Sigmoid colon (tissue), 7 donors: ENCODE results near the gene RASGRP2. TPM values are rescaled to one million over a fixed set of nuclear protein-coding genes. Genes with fewer than 3 reads are reported as not detected.

Source experiments
- DNase-seq: peaks from one replicate; pipeline ENCODE4 v3.0.0-alpha.2; 2019
- H3K27ac ChIP-seq, 4 donors: fragments of 200-600 bp; sonication (generic); one replicate each; pipeline ENCODE4 v1.5.1; 2016 to 2019; ENCODE audit warnings: mild to moderate bottlenecking in 1 of 4
- H3K27me3 ChIP-seq, 3 donors: fragments of 200-600 bp; sonication (generic); one replicate each; pipeline ENCODE4 v1.5.1; 2019; ENCODE audit warnings: mild to moderate bottlenecking in 1 of 3
- H3K36me3 ChIP-seq, 4 donors: fragments of 200-600 bp; sonication (generic); one replicate each; pipeline ENCODE4 v1.5.1; 2016 to 2019
- H3K4me1 ChIP-seq, 4 donors: fragments of 200-600 bp; sonication (generic); one replicate each; pipeline ENCODE4 v1.5.1; 2017 to 2019
- H3K4me3 ChIP-seq, 4 donors: fragments of 200-600 bp; sonication (generic); one replicate each; pipeline ENCODE4 v1.5.1; 2017 to 2019; ENCODE audit warnings: mild to moderate bottlenecking in 2 of 4, moderate library complexity in 1 of 4
- H3K9me3 ChIP-seq, 4 donors: fragments of 200-600 bp in 3 of 4; sonication (generic) in 3 of 4; one replicate each; pipeline versions ENCODE4 v1.5.1 to v1.6.1; 2013 to 2019
- CTCF ChIP-seq, 4 experiments: fragments of 450-650 bp in 3 of 4; fragments of 200-600 bp in 1 of 4; IDR thresholded peaks; one replicate each; pipeline ENCODE4 v1.5.1; 2016 to 2019; ENCODE audit warnings: antibody characterized with exemption in 4 of 4, mild to moderate bottlenecking in 3 of 4, moderate library complexity in 2 of 4
- EP300 ChIP-seq, 4 donors: sonication (generic); formaldehyde crosslinking; IDR thresholded peaks; one replicate each; pipeline ENCODE4 v1.6.1; 2017; ENCODE audit warnings: antibody characterized with exemption in 4 of 4
- POLR2A ChIP-seq, 2 donors: fragments of 450-650 bp; IDR thresholded peaks; one replicate each; pipeline ENCODE4 v1.6.1; 2016; ENCODE audit warnings: antibody characterized with exemption in 2 of 2, mild to moderate bottlenecking in 2 of 2, moderate library complexity in 2 of 2
- POLR2AphosphoS5 ChIP-seq, 4 donors: sonication (generic); formaldehyde crosslinking; IDR thresholded peaks; one replicate each; pipeline ENCODE4 v1.6.1; 2017; ENCODE audit warnings: antibody characterized with exemption in 4 of 4
- WGBS, 2 donors: extraction: QIAGEN DNeasy Blood & Tissue Kit; methylation state at CpG; one replicate each; pipeline ENCODE4 v1.1.7; 2013; 5-methylcytosine and 5-hydroxymethylcytosine counted together
- intact Hi-C: fragments of 100-400 bp; cut with DNase I; formaldehyde crosslinking; loops from one replicate; pipeline ENCODE4 v1.15.1; 2023
- polyA plus RNA-seq, 3 donors: library from polyadenylated mRNA; stranded (reverse); fragments of 200-250 nt; gene quantifications; one replicate each; pipeline ENCODE4 v1.2.3, GENCODE V29; 2013
- total RNA-seq, 4 donors: library from RNA; depleted of rRNA; stranded (reverse); fragments of >200 nt; gene quantifications; one replicate each; pipeline ENCODE4 v1.1.0, GENCODE V29; 2016
- donor health status: healthy with polysubstance abuse.
- donor health status: Bipolar disorder and iron deficiency.
- donor health status: healthy.

RASGRP2 gene
- total and polyA plus RNA-seq, 7 donors = 2.1 to 101 (median 27.2) TPM

- Histone ChIP-seq H3K36me3 (no peaks in the 10 kb centered on the region), H3K9me3 (no peaks in the 10 kb centered on the region), H3K27ac (no peak overlapping the region), H3K27me3 (no peaks in the 10 kb centered on the region), H3K4me1 (peaks cover 0 to 24% (median 20%) of the 10 kb centered on the region in 4 donors), H3K4me3 (no peak overlapping the region)
- no peak for DNase-seq
- WGBS, 2 donors = 91% methylated on average over 18 of the region's 18 CpGs
- TF ChIP-seq POLR2AphosphoS5 (IDR thresholded peaks at IDR 0.05) (no peak), POLR2A (IDR thresholded peaks at IDR 0.05) (no peak), CTCF (IDR thresholded peaks at IDR 0.05) (no peak), EP300 (IDR thresholded peaks at IDR 0.05) (no peak)
- intact Hi-C loops = no loop called here
Observed at GRCh38 chr11:64685536-64685935, 58.4 kb downstream of the RASGRP2 start.

- intact Hi-C loops = no loop called here
- H3K27ac ChIP-seq = no peak overlapping the region
- 60 to 77% methylated on average over 8 of the region's 8 CpGs for WGBS, 2 donors
- TF ChIP-seq CTCF (IDR thresholded peaks at IDR 0.05) (no peak), POLR2A (IDR thresholded peaks at IDR 0.05) (no peak), POLR2AphosphoS5 (IDR thresholded peaks at IDR 0.05) (no peak), EP300 (IDR thresholded peaks at IDR 0.05) (no peak)
- no peak for DNase-seq
- H3K9me3 ChIP-seq = no peaks in the 10 kb centered on the region
- no peak overlapping the region for H3K4me3 ChIP-seq
- H3K36me3 ChIP-seq = no peaks in the 10 kb centered on the region
- H3K4me1 ChIP-seq = peaks cover 0 to 24% (median 20%) of the 10 kb centered on the region in 4 donors
- H3K27me3 ChIP-seq = no peaks in the 10 kb centered on the region
Observed at GRCh38 chr11:64684357-64684756, 59.6 kb downstream of the RASGRP2 start.

GRCh38 chr11:64681171-64681570 lies 62.8 kb downstream of the RASGRP2 start:
- Histone ChIP-seq H3K4me3 (no peak overlapping the region), H3K36me3 (no peaks in the 10 kb centered on the region), H3K4me1 (peaks cover 0 to under 1% (median 0%) of the 10 kb centered on the region in 4 donors), H3K27me3 (peaks cover 0 to 16% (median 0%) of the 10 kb centered on the region in 3 donors), H3K27ac (no peak overlapping the region), H3K9me3 (no peaks in the 10 kb centered on the region)
- TF ChIP-seq POLR2A (IDR thresholded peaks at IDR 0.05) = no peak
- no peak for TF ChIP-seq CTCF (IDR thresholded peaks at IDR 0.05)
- no peak for TF ChIP-seq POLR2AphosphoS5 (IDR thresholded peaks at IDR 0.05)
- TF ChIP-seq EP300 (IDR thresholded peaks at IDR 0.05) = no peak
- WGBS, 2 donors = 39 to 67% methylated on average over 4 of the region's 4 CpGs
- no peak for DNase-seq
- intact Hi-C loops = no loop called here

GRCh38 chr11:64679846-64680245 lies 64.1 kb downstream of the RASGRP2 start:
- intact Hi-C loops = no loop called here
- Histone ChIP-seq H3K9me3 (no peaks in the 10 kb centered on the region), H3K27me3 (peaks cover 0 to 25% (median 0%) of the 10 kb centered on the region in 3 donors), H3K36me3 (no peaks in the 10 kb centered on the region), H3K4me1 (peaks cover 0 to 13% (median 0%) of the 10 kb centered on the region in 4 donors), H3K27ac (no peak overlapping the region), H3K4me3 (no peak overlapping the region)
- no peak for TF ChIP-seq POLR2AphosphoS5 (IDR thresholded peaks at IDR 0.05)
- TF ChIP-seq EP300 (IDR thresholded peaks at IDR 0.05) = no peak
- TF ChIP-seq CTCF (IDR thresholded peaks at IDR 0.05) = no peak
- TF ChIP-seq POLR2A (IDR thresholded peaks at IDR 0.05) = no peak
- WGBS, 2 donors = 10 to 37% methylated on average over 2 of the region's 2 CpGs
- no peak for DNase-seq

- no peak for TF ChIP-seq POLR2A (IDR thresholded peaks at IDR 0.05)
- TF ChIP-seq POLR2AphosphoS5 (IDR thresholded peaks at IDR 0.05) = no peak
- no peak for TF ChIP-seq EP300 (IDR thresholded peaks at IDR 0.05)
- TF ChIP-seq CTCF (IDR thresholded peaks at IDR 0.05) = no peak
- Histone ChIP-seq H3K4me3 (no peak overlapping the region), H3K27ac (no peak overlapping the region), H3K27me3 (peaks cover 0 to 25% (median 0%) of the 10 kb centered on the region in 3 donors), H3K9me3 (no peaks in the 10 kb centered on the region), H3K4me1 (peaks cover 0 to 13% (median 0%) of the 10 kb centered on the region in 4 donors), H3K36me3 (no peaks in the 10 kb centered on the region)
- no peak for DNase-seq
- intact Hi-C loops = no loop called here
- WGBS, 2 donors = 69 to 84% methylated on average over 6 of the region's 6 CpGs
Observed at GRCh38 chr11:64677441-64678023, 66.4 kb downstream of the RASGRP2 start.
